GM12875 (cell line): ENCODE data around the gene ACOT7.

Source experiments
- H3K4me3 ChIP-seq: one replicate; pipeline ENCODE4 v1.5.1; 2011; ENCODE audit warnings: low read depth, low read length, control low read depth
- TF ChIP-seq, protein P1 (sequence below): IDR thresholded peaks from 2 replicates; pipeline ENCODE4 v1.5.1; 2011; ENCODE audit warnings: low read depth, mild to moderate bottlenecking, control low read depth, inconsistent platforms, low read length, moderate library complexity, borderline replicate concordance; ENCODE audit not compliant: insufficient read depth

ACOT7 gene

DNA sequence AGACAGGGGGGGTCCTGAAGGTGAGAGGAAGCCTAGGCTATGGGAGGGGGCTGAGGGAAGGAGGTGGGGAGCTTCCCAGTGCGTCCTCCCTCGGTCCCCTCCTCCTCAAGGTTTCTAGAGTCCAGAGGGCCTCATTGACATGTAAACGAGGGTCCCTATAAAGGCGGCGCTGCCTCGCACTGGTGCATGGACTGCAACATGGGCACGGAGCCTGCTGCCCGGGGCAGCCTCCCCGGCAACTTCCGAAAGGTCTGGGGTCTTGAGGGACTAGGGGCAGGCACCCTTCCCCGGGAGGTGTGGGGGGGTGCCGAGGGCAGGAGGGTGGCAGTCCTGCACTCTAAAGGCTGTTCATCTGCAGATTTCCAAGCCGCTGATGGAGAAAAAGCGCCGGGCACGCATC, 149.6 kb downstream of the ACOT7 start, which contains the start of gene HES3:
HES3 (plus strand) TSS at position 187 of the 400 bp plus-strand sequence; CDS start at position 374, 187 bp downstream.
- TF ChIP-seq, protein P1, sequence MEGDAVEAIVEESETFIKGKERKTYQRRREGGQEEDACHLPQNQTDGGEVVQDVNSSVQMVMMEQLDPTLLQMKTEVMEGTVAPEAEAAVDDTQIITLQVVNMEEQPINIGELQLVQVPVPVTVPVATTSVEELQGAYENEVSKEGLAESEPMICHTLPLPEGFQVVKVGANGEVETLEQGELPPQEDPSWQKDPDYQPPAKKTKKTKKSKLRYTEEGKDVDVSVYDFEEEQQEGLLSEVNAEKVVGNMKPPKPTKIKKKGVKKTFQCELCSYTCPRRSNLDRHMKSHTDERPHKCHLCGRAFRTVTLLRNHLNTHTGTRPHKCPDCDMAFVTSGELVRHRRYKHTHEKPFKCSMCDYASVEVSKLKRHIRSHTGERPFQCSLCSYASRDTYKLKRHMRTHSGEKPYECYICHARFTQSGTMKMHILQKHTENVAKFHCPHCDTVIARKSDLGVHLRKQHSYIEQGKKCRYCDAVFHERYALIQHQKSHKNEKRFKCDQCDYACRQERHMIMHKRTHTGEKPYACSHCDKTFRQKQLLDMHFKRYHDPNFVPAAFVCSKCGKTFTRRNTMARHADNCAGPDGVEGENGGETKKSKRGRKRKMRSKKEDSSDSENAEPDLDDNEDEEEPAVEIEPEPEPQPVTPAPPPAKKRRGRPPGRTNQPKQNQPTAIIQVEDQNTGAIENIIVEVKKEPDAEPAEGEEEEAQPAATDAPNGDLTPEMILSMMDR: no peak
- no peak within 1 kb of the TSS for H3K4me3 ChIP-seq

DNA sequence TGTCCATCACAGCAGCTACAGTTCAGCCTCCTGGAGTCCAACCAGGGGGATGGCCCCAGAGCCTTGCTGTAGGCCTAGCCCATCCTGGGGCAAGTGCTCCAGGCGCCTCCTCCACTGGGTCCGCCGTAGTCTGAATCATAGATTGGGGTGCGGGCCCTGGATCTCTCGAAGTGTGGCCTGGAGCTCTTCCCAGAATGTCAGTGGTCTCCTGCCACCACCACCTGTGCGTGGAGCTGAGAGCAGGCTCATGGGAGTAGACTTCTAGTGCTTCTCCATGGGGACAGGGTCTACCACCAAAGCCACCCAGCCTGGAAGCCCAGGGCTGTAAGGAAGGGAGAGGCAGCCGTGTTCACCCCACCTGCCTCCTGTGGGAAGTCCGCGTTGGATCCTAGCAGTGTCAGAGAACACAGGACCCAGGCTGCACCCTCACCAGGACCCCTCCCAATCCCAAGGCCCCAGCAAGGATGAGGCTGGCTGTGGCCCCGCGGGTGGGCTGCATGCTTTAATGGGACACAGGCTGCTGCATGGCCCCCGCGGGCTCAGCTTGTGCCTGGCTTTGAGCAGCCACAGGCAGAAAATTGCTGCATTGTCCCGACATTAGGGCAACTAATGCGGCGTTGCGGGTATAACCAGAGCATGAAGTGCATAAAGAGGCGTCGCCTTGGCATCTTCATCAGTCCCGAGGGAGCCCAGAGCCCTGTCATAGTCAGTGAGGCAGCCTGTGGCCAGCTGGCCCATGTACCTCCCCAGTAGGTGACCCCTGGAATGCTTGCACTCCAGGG, 150.3 kb downstream of the ACOT7 start:
- TF ChIP-seq, protein P1: no peak
- no peak overlapping the region for H3K4me3 ChIP-seq

DNA sequence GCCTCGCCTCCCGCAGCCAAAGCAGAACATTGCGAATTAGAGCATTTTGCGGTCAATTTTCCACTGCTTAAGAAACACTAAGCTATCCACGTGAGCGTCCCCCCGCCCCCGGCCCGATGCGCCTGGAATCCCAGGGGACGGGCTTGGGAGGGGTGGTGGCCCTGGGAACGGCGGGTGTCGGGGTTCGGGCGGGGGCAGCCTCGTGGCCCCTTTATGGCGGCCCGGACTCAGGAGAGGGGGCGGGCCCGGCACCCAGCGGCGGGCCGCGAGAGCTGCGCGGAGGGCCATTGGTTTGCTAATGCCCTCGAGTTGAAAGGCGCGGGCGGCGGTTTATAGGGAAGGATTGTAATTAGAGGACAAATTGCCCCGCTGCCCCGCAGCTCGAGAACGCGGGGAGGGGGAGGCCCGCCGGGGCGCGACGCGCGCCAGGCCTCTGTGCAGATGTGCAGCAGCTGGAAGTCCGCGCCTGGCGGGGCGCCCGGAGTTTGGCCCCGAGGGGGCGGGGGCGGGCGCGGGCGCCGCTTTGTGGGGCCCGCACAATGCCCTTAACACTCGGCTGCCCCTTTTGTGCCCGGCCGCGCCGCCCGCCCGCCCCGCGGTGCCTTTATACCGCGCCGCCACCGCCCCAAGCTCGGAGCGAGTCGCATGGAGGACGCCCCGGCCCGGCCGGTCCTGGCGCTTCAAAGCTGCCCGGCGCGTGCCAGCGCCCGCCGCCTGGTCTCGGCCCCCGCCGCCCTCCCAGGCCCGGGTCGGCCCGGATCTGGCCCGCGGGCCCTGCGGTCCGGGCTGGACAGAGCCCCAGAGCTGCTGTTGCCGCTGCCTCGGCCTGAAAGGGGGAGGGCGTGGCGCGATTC, 151.5 kb downstream of the ACOT7 start:
- TF ChIP-seq, protein P1: no peak
- no peak overlapping the region for H3K4me3 ChIP-seq

DNA sequence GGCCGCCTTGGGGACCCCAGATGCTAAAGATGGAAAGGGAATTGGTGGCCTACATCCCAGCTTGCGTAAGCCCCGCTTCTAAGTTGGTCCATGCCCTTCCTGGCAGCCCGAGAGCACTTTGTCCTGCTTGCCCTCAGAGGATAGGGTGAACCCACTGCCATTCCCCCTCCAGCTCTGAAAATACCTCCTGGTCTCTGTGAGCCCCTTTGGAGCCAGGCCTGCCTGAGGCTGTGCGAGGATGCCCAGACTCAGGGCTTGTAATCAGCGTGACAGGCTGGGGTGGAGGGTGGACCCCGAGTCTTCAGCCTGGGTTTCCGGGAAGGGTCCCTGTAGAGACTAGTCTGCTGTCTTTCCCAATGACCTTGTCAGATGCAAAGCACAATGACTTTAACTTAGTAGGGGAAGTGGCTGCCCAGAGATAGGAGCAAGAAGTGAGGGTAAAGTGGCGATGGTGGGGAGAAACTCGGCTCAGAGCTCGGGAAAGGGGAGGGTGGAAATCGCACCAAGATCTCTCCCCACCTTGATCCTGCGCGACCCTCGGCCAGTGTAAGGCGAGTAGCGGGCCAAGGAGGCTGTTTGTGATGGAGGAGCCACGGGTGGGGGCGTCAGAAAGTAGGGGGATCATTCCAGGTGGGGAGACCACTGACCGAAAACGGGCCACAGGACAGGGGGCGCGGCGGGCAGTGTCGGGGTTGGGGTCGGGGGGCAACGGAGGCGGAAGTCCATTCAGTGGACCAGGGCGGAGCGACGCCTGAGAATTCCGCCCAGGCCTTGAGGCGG, 152.3 kb downstream of the ACOT7 start:
- no peak overlapping the region for H3K4me3 ChIP-seq
- TF ChIP-seq, protein P1: no peak

DNA sequence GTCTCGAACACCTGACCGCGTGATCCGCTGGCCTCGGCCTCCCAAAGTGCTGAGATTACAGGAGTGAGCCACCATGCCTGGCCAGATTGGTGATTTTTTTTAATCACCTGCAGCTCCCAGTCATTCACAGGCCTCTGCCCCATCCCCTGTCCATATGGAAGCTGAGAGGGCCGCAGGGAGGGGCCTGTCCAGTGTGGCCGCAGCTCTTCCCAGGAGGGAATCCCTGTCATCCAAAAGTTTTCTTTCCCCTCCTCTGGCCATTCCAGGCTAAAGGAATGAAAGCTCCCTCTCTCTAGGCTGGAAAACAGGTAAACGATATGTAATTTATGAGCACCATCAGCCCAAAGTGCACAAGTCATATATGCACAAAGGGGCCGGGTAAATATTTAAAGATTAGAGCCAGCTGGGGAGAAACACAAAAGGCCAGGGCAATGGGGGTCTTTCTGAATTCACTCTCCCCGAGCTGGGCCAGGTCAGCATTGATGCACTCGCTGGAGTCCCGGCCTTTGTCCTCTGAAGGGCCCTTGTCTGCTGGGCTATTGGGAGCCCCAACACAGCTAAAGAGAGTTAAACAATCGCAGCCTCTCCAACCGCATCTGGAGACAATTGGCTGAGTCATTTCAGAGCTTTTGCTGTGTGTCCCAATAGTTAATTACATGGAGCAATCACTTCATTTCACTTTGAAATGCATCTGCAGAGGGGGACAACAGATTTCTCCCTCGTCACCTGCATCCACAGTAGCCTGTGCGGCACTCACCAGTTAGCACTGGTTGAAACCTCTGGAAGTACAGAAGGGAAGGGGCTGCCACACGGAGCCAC, 153.4 kb downstream of the ACOT7 start:
- H3K4me3 ChIP-seq: no peak overlapping the region

More for the DNA sequence above, 153.4 kb downstream of the ACOT7 start:
- TF ChIP-seq, protein P1: no peak
